Upper lobe of left lung (tissue), 6 donors: ENCODE measurements around the gene SDK1. TPM values are rescaled to one million over a fixed set of nuclear protein-coding genes. Genes with fewer than 3 reads are reported as not detected.
A peak's percentile ranks its signal among the peaks of the same experiment; 100 is the strongest.

Experiments used
- ATAC-seq, 2 donors: fragments of 200-7000 bp; cut with Tn5 transposase; one replicate each; pipeline ENCODE4 v1.9.1; 2022; ENCODE audit warnings: mild to moderate bottlenecking in 2 of 2, moderate library complexity in 2 of 2; ENCODE audit not compliant: low FRiP score in 2 of 2
- DNase-seq, 2 donors: peaks; one replicate each; pipeline ENCODE4 v3.0.0-alpha.2; 2019 to 2020
- H3K27ac ChIP-seq, 4 donors: fragments of 200-600 bp; sonication (generic); one replicate each; pipeline ENCODE4 v1.5.1; 2016 to 2019
- H3K27me3 ChIP-seq, 4 donors: fragments of 200-600 bp; sonication (generic); one replicate each; pipeline ENCODE4 v1.5.1; 2017 to 2019
- H3K36me3 ChIP-seq, 4 donors: fragments of 200-600 bp; sonication (generic); one replicate each; pipeline ENCODE4 v1.5.1; 2016 to 2019
- H3K4me1 ChIP-seq, 4 donors: fragments of 200-600 bp; sonication (generic); one replicate each; pipeline ENCODE4 v1.5.1; 2018 to 2019
- H3K4me3 ChIP-seq, 4 donors: fragments of 200-600 bp; sonication (generic); one replicate each; pipeline ENCODE4 v1.5.1; 2017 to 2019; ENCODE audit warnings: mild to moderate bottlenecking in 2 of 4, moderate library complexity in 1 of 4
- H3K9me3 ChIP-seq, 4 donors: fragments of 200-600 bp; sonication (generic); one replicate each; pipeline ENCODE4 v1.5.1; 2018 to 2019
- EP300 ChIP-seq, 4 donors: sonication (generic); formaldehyde crosslinking; IDR thresholded peaks; one replicate each; pipeline ENCODE4 v1.5.1; 2017; ENCODE audit warnings: antibody characterized with exemption in 4 of 4, control low read depth in 2 of 4
- POLR2A ChIP-seq, 4 donors: fragments of 450-650 bp; IDR thresholded peaks; one replicate each; pipeline ENCODE4 v1.5.1; 2016 to 2017; ENCODE audit warnings: antibody characterized with exemption in 4 of 4, mild to moderate bottlenecking in 2 of 4
- POLR2AphosphoS5 ChIP-seq, 2 donors: sonication (generic); formaldehyde crosslinking; IDR thresholded peaks; one replicate each; pipeline ENCODE4 v1.5.1; 2017; ENCODE audit warnings: antibody characterized with exemption in 2 of 2
- WGBS, 2 donors: methylation state at CpG; one replicate each; pipeline ENCODE4 v1.1.5; 2017 to 2018; 5-methylcytosine and 5-hydroxymethylcytosine counted together
- total RNA-seq, 6 donors: library from RNA; depleted of rRNA in 4 of 6; stranded (reverse); fragments of >200 nt in 4 of 6; gene quantifications; one replicate each; pipeline versions ENCODE4 v1.1.0 to v1.2.1, GENCODE V29; 2016 to 2021
- TF ChIP-seq, protein P1 (sequence below), 6 experiments: fragments of 450-650 bp in 4 of 6; fragments of 200-600 bp in 2 of 6; sonication (generic) in 2 of 6; IDR thresholded peaks; one replicate each; pipeline ENCODE4 v1.5.1; 2016 to 2019; ENCODE audit warnings: antibody characterized with exemption in 6 of 6
- donor health status: DM: no; HTN: no; CAD: no; lungs with moderate emphysema.
- donor health status: DM: no; HTN: yes; CAD: no; lungs with severe emphysema.

SDK1 gene
- total RNA-seq, 6 donors from 2014 or later: 9.3 to 90.1 (median 11.8) TPM

DNA sequence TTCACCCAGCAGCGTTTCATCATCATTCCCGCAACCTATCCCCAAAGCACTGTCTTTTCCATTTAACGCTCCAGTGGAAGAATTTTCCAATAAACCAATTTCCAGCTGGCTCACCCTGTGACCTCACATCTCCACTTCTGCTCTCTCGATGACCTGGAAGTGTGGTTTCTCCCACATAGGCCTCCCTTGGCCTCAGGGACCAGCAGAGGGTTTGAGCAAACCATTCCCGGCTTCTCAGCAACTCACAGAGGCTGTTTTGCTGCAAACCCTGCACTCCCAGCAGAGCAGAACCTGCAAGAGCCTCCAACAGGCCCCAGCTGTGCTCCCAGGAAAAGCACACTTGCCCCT lies 858.1 kb downstream of the SDK1 start:
- H3K27ac ChIP-seq: no peak overlapping the region
- 88% methylated on average over 5 of the region's 5 CpGs for WGBS, 2 donors
- ATAC-seq: no peak

DNA sequence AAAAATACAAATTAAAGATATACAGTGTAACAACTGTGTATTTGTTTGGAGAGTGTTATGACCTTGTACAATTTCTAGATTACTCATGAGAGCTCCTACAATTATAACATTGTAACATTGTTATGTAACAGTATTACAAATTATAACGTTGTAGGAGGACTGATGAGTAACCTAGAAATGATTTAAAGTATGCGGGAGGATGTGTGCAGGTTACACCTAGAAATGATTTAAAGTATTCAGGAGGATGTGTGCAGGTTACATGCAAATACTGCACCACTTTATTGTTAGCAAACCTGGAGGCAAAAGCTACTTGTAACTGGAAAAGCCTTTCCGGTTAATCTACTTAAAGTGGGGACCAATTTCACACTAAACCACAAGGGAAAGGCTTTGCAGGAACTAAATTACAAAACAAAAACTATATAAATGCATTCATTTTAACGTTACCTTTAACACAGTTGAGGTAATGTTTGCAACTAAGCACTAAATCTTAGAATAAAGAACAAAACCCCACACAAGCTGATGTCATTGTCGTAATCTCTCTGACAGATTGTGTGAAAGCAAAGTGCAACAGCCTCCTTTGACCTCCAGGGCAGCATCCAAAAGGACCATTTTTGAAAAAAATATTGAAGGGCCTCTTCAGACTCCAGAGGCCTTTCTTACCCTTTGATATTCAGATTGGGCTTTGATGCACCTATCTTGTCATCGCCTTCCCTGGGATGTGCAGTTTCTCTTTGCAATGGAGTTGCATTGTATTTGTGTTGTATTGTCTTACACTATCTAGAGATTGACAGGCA lies 858.9 kb downstream of the SDK1 start:
- Histone ChIP-seq H3K36me3 (no peaks in the 10 kb centered on the region), H3K4me1 (peaks cover 0 to 6% (median 0%) of the 10 kb centered on the region in 4 donors), H3K4me3 (no peak overlapping the region), H3K27me3 (no peaks in the 10 kb centered on the region), H3K9me3 (no peaks in the 10 kb centered on the region), H3K27ac (no peak overlapping the region)
- no peak for TF ChIP-seq POLR2AphosphoS5 (IDR thresholded peaks at IDR 0.05)
- TF ChIP-seq, protein P1, sequence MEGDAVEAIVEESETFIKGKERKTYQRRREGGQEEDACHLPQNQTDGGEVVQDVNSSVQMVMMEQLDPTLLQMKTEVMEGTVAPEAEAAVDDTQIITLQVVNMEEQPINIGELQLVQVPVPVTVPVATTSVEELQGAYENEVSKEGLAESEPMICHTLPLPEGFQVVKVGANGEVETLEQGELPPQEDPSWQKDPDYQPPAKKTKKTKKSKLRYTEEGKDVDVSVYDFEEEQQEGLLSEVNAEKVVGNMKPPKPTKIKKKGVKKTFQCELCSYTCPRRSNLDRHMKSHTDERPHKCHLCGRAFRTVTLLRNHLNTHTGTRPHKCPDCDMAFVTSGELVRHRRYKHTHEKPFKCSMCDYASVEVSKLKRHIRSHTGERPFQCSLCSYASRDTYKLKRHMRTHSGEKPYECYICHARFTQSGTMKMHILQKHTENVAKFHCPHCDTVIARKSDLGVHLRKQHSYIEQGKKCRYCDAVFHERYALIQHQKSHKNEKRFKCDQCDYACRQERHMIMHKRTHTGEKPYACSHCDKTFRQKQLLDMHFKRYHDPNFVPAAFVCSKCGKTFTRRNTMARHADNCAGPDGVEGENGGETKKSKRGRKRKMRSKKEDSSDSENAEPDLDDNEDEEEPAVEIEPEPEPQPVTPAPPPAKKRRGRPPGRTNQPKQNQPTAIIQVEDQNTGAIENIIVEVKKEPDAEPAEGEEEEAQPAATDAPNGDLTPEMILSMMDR (IDR thresholded peaks at IDR 0.05): no peak
- ATAC-seq (peak in 1 of 2 donors; percentile 27), DNase-seq (no peak)
- WGBS, 2 donors: 71 to 75% methylated on average over 6 of the region's 6 CpGs

More for the DNA sequence above, 858.1 kb downstream of the SDK1 start:
- DNase-seq: no peak
- no peaks in the 10 kb centered on the region for H3K27me3 ChIP-seq
- no peaks in the 10 kb centered on the region for H3K9me3 ChIP-seq
- TF ChIP-seq EP300 (IDR thresholded peaks at IDR 0.05) (no peak), POLR2AphosphoS5 (IDR thresholded peaks at IDR 0.05) (no peak), POLR2A (IDR thresholded peaks at IDR 0.05) (no peak)
- TF ChIP-seq, protein P1 (IDR thresholded peaks at IDR 0.05): no peak
- peaks cover 0 to 6% (median 0%) of the 10 kb centered on the region in 4 donors for H3K4me1 ChIP-seq
- H3K36me3 ChIP-seq: no peaks in the 10 kb centered on the region
- H3K4me3 ChIP-seq: no peak overlapping the region

DNA sequence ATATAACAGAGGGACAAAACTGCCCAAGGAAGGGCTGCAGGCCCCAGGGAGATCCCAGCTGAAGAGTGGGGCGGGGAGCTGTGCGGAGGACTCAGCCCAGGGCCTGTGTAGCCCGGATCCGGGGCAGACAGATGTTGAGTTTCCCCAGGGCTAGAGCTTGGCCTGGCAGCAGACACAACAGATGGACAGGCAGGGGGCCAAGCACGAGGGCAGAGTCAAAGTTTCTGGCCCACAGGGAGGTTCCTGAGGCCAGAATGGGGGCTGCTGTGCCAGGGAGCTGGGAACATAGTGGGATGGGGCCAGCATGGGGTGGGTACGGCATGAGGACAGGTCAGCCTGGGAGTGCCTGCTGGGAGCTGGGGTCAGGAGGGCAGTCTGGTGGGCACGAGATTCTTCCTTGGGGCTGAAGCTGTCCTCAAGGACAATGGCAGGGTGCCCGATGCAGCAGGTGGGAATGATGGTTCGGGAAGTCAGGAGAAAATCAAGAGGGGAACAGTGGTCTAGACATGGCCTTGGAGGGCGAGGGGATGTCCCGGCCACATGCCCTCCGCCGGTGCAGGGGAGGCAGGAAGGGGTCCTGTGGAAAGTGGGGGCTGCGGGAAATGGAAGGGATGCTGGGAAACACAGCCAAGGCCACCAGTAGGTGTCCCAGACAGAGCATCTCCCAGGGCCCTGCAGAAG lies 862.0 kb downstream of the SDK1 start:
- no peak overlapping the region for H3K4me3 ChIP-seq
- WGBS, 2 donors: 85 to 86% methylated on average over 14 of the region's 14 CpGs
- DNase-seq (peak in 1 of 2 donors; percentile 50), ATAC-seq (no peak)
- H3K36me3 ChIP-seq: no peaks in the 10 kb centered on the region
- no peaks in the 10 kb centered on the region for H3K27me3 ChIP-seq
- no peak overlapping the region for H3K27ac ChIP-seq
- H3K9me3 ChIP-seq: no peaks in the 10 kb centered on the region
- TF ChIP-seq POLR2AphosphoS5 (IDR thresholded peaks at IDR 0.05) (no peak), EP300 (IDR thresholded peaks at IDR 0.05) (no peak), POLR2A (IDR thresholded peaks at IDR 0.05) (no peak)
- TF ChIP-seq, protein P1 (IDR thresholded peaks at IDR 0.05): no peak
- H3K4me1 ChIP-seq: peaks cover 0 to 6% (median 0%) of the 10 kb centered on the region in 4 donors

DNA sequence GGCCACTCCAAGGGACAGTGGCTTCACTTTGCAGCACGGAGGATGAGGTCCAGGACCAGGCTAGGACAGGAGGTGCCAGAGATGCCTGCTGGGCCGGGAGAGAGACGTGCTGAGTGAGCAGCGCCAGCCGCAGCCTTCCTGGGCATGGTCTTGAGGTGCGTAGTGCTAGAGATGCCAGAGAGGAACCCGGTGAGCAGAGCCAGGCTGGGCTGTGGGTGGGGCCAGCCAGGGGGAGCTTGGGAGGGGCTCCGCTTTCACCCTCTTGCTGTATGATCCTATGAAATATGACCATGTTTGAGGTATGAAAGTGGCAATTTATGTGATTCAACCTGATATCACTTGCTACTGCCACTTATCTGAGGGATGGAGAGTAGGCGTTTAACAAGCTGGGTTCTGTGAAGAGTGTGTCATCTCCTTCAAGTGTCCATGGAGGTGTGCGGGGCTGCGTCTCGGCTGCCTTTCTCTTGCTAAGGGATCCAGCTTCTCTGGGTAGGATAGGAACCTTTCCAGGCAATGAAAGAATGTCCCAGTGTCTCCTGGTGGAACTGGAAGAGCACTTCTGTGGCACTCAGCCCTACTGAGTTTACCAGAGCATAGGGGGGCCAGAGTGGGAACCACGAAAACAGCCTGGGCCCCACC lies 862.6 kb downstream of the SDK1 start:
- TF ChIP-seq POLR2AphosphoS5 (IDR thresholded peaks at IDR 0.05): no peak
- TF ChIP-seq POLR2A (IDR thresholded peaks at IDR 0.05): no peak
- TF ChIP-seq, protein P1 (IDR thresholded peaks at IDR 0.05): no peak
- TF ChIP-seq EP300 (IDR thresholded peaks at IDR 0.05): no peak
- Histone ChIP-seq H3K36me3 (no peaks in the 10 kb centered on the region), H3K9me3 (no peaks in the 10 kb centered on the region), H3K27ac (no peak overlapping the region), H3K4me1 (peaks cover 0 to 6% (median 0%) of the 10 kb centered on the region in 4 donors), H3K4me3 (no peak overlapping the region), H3K27me3 (no peaks in the 10 kb centered on the region)
- WGBS, 2 donors: 91 to 93% methylated on average over 12 to 13 of the region's 13 CpGs
- ATAC-seq: no peak
- DNase-seq: peak in 1 of 2 donors; percentile 70
